OCI-LY3 (cell line): ENCODE results near the gene SSR3.

Source experiments
- EZH2phosphoT487 ChIP-seq: fragments of 200-600 bp; shearing (Covaris generic); IDR thresholded peaks from 2 replicates; pipeline ENCODE4 v1.6.1; 2018; ENCODE audit warnings: antibody characterized with exemption, mixed run types, low read depth
- TF ChIP-seq, protein P1 (sequence below): fragments of 200-600, 300-600 bp; sonication (generic); IDR thresholded peaks from 2 replicates; pipeline ENCODE4 v1.5.1; 2014; ENCODE audit warnings: antibody characterized with exemption, low read length, low read depth

DNA sequence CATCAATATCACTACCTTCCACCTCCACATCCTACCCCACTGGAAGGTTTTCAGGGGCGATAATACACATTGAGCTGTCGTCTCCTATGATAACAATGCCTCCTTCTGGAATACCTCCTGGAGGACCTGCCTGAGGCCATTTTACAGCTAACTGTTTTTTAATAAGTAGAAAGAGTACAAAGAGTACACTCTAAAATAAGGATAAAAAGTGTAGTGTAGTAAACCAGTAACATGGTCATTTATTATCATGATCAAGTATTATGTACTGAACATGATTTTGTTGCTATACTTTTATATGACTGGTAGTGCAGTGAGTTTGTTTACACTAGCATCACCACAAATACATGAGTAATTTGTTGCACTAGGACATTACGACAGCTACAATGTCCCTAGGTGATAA lies 46.6 kb upstream of the SSR3 start:
- TF ChIP-seq, protein P1, sequence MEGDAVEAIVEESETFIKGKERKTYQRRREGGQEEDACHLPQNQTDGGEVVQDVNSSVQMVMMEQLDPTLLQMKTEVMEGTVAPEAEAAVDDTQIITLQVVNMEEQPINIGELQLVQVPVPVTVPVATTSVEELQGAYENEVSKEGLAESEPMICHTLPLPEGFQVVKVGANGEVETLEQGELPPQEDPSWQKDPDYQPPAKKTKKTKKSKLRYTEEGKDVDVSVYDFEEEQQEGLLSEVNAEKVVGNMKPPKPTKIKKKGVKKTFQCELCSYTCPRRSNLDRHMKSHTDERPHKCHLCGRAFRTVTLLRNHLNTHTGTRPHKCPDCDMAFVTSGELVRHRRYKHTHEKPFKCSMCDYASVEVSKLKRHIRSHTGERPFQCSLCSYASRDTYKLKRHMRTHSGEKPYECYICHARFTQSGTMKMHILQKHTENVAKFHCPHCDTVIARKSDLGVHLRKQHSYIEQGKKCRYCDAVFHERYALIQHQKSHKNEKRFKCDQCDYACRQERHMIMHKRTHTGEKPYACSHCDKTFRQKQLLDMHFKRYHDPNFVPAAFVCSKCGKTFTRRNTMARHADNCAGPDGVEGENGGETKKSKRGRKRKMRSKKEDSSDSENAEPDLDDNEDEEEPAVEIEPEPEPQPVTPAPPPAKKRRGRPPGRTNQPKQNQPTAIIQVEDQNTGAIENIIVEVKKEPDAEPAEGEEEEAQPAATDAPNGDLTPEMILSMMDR = no peak
- no peak for TF ChIP-seq EZH2phosphoT487
